ENCODE data around the gene THBS2. TPM values are rescaled to one million over a fixed set of nuclear protein-coding genes. Genes with fewer than 3 reads are reported as not detected.
A peak's percentile ranks its signal among the peaks of the same experiment; 100 is the strongest.

The THBS2 gene
- total RNA-seq, 1 donor from 2014 or later, result 86.4 TPM

GRCh38 chr6:169237496-169238134 is 16.0 kb downstream of the THBS2 start:
- no peak overlapping the region for H3K4me3 ChIP-seq
- DNase-seq (ENCODE audit: extremely low spot score in 2 of 2), result no peak
- peak overlapping the region; percentile 54 for H3K27ac ChIP-seq
- no peaks in the 10 kb centered on the region for H3K9me3 ChIP-seq
- H3K36me3 ChIP-seq, result peaks cover 0 to 56% of the 10 kb centered on the region in 2 donors
- TF ChIP-seq CTCF (IDR thresholded peaks at IDR 0.05) (no peak), POLR2AphosphoS5 (IDR thresholded peaks at IDR 0.05; ENCODE audit: insufficient read depth in 1 of 2, low read depth in 1 of 2) (no peak), POLR2A (IDR thresholded peaks at IDR 0.05) (no peak)
- no peaks in the 10 kb centered on the region for H3K4me1 ChIP-seq
- no peaks in the 10 kb centered on the region for H3K27me3 ChIP-seq
- intact Hi-C loops (cut with DNase I), result no loop called here

GRCh38 chr6:169236988-169237387 is 16.7 kb downstream of the THBS2 start:
- H3K36me3 ChIP-seq, result peaks cover 0 to 62% of the 10 kb centered on the region in 2 donors
- no peak overlapping the region for H3K4me3 ChIP-seq
- no peaks in the 10 kb centered on the region for H3K4me1 ChIP-seq
- intact Hi-C loops (cut with DNase I), result no loop called here
- H3K9me3 ChIP-seq, result no peaks in the 10 kb centered on the region
- H3K27me3 ChIP-seq, result no peaks in the 10 kb centered on the region
- no peak for DNase-seq (ENCODE audit: extremely low spot score in 2 of 2)
- H3K27ac ChIP-seq, result peak overlapping the region; percentile 54
- TF ChIP-seq POLR2A (IDR thresholded peaks at IDR 0.05) (no peak), POLR2AphosphoS5 (IDR thresholded peaks at IDR 0.05; ENCODE audit: insufficient read depth in 1 of 2, low read depth in 1 of 2) (no peak), CTCF (IDR thresholded peaks at IDR 0.05) (no peak)

GRCh38 chr6:169236545-169236944 is 17.1 kb downstream of the THBS2 start:
- peak overlapping the region; percentile 54 for H3K27ac ChIP-seq
- DNase-seq (ENCODE audit: extremely low spot score in 2 of 2), result no peak

GRCh38 chr6:169235286-169235685 is 18.4 kb downstream of the THBS2 start:
- peak overlapping the region; percentile 39 for H3K27ac ChIP-seq
- peak in 1 of 2 donors; percentile 72 for DNase-seq (ENCODE audit: extremely low spot score in 2 of 2)
- no peaks in the 10 kb centered on the region for H3K4me1 ChIP-seq
- H3K27me3 ChIP-seq, result no peaks in the 10 kb centered on the region
- H3K36me3 ChIP-seq, result peaks cover 0 to 47% of the 10 kb centered on the region in 2 donors
- H3K9me3 ChIP-seq, result no peaks in the 10 kb centered on the region
- intact Hi-C loops (cut with DNase I), result no loop called here
- no peak overlapping the region for H3K4me3 ChIP-seq
- TF ChIP-seq CTCF (IDR thresholded peaks at IDR 0.05) (no peak), POLR2A (IDR thresholded peaks at IDR 0.05) (no peak), POLR2AphosphoS5 (IDR thresholded peaks at IDR 0.05; ENCODE audit: insufficient read depth in 1 of 2, low read depth in 1 of 2) (no peak)

More at GRCh38 chr6:169236545-169236944, 17.1 kb downstream of the THBS2 start:
- H3K9me3 ChIP-seq, result no peaks in the 10 kb centered on the region
- intact Hi-C loops (cut with DNase I), result no loop called here
- TF ChIP-seq CTCF (IDR thresholded peaks at IDR 0.05) (no peak), POLR2A (IDR thresholded peaks at IDR 0.05) (no peak), POLR2AphosphoS5 (IDR thresholded peaks at IDR 0.05; ENCODE audit: insufficient read depth in 1 of 2, low read depth in 1 of 2) (no peak)
- no peaks in the 10 kb centered on the region for H3K4me1 ChIP-seq
- no peaks in the 10 kb centered on the region for H3K27me3 ChIP-seq
- H3K4me3 ChIP-seq, result no peak overlapping the region
- H3K36me3 ChIP-seq, result peaks cover 0 to 60% of the 10 kb centered on the region in 2 donors

GRCh38 chr6:169234634-169235033 is 19.0 kb downstream of the THBS2 start:
- DNase-seq (ENCODE audit: extremely low spot score in 2 of 2), result no peak
- Histone ChIP-seq H3K36me3 (peaks cover 0 to 41% of the 10 kb centered on the region in 2 donors), H3K4me1 (no peaks in the 10 kb centered on the region), H3K27me3 (no peaks in the 10 kb centered on the region), H3K9me3 (no peaks in the 10 kb centered on the region), H3K27ac (no peak overlapping the region), H3K4me3 (no peak overlapping the region)
- TF ChIP-seq POLR2A (IDR thresholded peaks at IDR 0.05) (no peak), POLR2AphosphoS5 (IDR thresholded peaks at IDR 0.05; ENCODE audit: insufficient read depth in 1 of 2, low read depth in 1 of 2) (no peak), CTCF (IDR thresholded peaks at IDR 0.05) (no peak)
- intact Hi-C loops (cut with DNase I), result no loop called here

Measured in vagina (tissue), 2 donors.